ENCODE measurements around the gene RAB3C.

- TF ChIP-seq POLR2A (IDR thresholded peaks at IDR 0.05) (no peak), CTCF (IDR thresholded peaks at IDR 0.05) (no peak)
These were observed 221.4 kb downstream of the RAB3C start for GRCh38 chr5:58804291-58804690.

Measured in breast epithelium (tissue), 3 donors.